Stimulated activated CD8-positive, alpha-beta memory T cell treated with anti-CD3 and anti-CD28 coated beads, Interleukin-12 subunit alpha, Interleukin-12 subunit beta, amount 100 ng/mL, for 4 hours (primary cell): ENCODE measurements around the gene GLS.
"Not testable (repeated sequence)": the region's sequence is repeated elsewhere in the genome, so short reads cannot be mapped to it uniquely, and the experiment has no call there.

ENCODE experiments used
- DNase-seq: peaks from one replicate; pipeline ENCODE4 v3.0.0-alpha.2; 2020; ENCODE audit warnings: low read depth

Gene GLS

GRCh38 chr2:190933361-190933760 lies 52.7 kb downstream of the GLS start:
- no peak for DNase-seq

GRCh38 chr2:190935054-190935453 lies 54.4 kb downstream of the GLS start:
- DNase-seq, result no peak

- DNase-seq, result no peak
Measured at GRCh38 chr2:190938771-190939335, 58.2 kb downstream of the GLS start.

- no peak for DNase-seq
Measured at GRCh38 chr2:190940454-190940853, 59.8 kb downstream of the GLS start.

GRCh38 chr2:190941571-190941970 lies 61.0 kb downstream of the GLS start:
- DNase-seq, result no peak

- no peak for DNase-seq
Measured at GRCh38 chr2:190942697-190943096, 62.1 kb downstream of the GLS start.

- no peak for DNase-seq
Measured at GRCh38 chr2:190943706-190944105, 63.1 kb downstream of the GLS start.

GRCh38 chr2:190947141-190947540 lies 66.5 kb downstream of the GLS start:
- DNase-seq, result no peak

GRCh38 chr2:190947711-190948251 lies 67.2 kb downstream of the GLS start:
- no peak for DNase-seq

GRCh38 chr2:190948671-190949070 lies 68.0 kb downstream of the GLS start:
- no peak for DNase-seq

GRCh38 chr2:190950566-190950991 lies 70.0 kb downstream of the GLS start:
- DNase-seq, result no peak

- DNase-seq, result no peak
Measured at GRCh38 chr2:190953257-190953656, 72.6 kb downstream of the GLS start.

GRCh38 chr2:190959911-190960788 lies 79.5 kb downstream of the GLS start:
- DNase-seq, result no peak

- DNase-seq, result not testable (repeated sequence)
Measured at GRCh38 chr2:190961117-190961516, 80.5 kb downstream of the GLS start.

- no peak for DNase-seq
Measured at GRCh38 chr2:190961918-190962487, 81.4 kb downstream of the GLS start.

- no peak for DNase-seq
Measured at GRCh38 chr2:190963088-190963487, 82.5 kb downstream of the GLS start.

GRCh38 chr2:190964170-190964795 lies 83.7 kb downstream of the GLS start:
- DNase-seq, result no peak

- DNase-seq, result no peak
Measured at GRCh38 chr2:190965580-190966222, 85.1 kb downstream of the GLS start.

GRCh38 chr2:190968522-190968921 lies 87.9 kb downstream of the GLS start:
- no peak for DNase-seq

GRCh38 chr2:190970160-190970559 lies 89.5 kb downstream of the GLS start:
- DNase-seq, result no peak

GRCh38 chr2:190970873-190971506 lies 90.4 kb downstream of the GLS start:
- DNase-seq, result no peak

GRCh38 chr2:190972213-190972612 lies 91.6 kb downstream of the GLS start:
- DNase-seq, result no peak
